AG08396 (cell line): ENCODE data around the gene PDLIM5.
A peak's percentile ranks its signal among the peaks of the same experiment; 100 is the strongest.
"Not testable (repeated sequence)": the region's sequence is repeated elsewhere in the genome, so short reads cannot be mapped to it uniquely, and the experiment has no call there.

Experiments
- DNase-seq: peaks from one replicate; pipeline ENCODE4 v3.0.0; 2012; ENCODE audit warnings: low spot score, mixed read lengths

Gene PDLIM5

DNA sequence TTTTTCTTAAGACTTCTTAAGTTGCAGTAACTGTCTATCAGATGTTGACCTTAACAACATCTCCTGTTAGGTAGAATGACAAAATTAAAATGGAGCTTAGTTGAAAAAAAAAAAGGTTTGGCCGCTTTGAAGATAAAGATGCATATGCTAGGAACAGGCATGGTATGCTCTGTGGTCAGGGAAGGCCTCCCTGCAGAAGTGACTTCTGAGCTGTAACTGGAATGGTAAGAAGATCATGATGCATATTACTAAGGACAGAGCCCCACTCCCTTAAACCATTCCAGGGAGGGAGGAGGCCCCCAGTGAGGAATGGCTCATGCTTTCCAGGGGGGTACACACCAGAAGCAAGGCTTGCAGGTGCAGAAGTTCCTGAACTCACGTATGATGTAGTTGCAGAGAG, 43.7 kb downstream of the PDLIM5 start:
- no peak for DNase-seq

DNA sequence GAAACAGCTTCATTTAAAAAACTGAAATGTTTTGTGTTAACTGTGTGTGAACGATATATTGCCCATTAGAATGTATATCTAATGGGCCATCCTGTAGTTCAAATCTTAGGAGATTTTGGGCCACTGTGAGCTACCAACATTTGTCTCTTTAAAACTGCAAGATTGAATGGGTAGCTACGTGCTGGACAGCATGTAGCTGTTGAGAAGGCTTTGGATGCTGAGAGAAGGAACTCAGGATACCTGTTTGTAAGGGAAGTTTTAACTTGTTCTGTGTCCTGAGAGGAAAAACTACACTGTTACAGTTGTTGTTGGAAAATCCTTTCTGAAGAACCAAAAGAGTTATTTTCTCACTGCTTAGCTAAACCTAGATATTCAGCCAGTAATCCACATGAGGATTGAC, 45.9 kb downstream of the PDLIM5 start:
- DNase-seq: no peak

DNA sequence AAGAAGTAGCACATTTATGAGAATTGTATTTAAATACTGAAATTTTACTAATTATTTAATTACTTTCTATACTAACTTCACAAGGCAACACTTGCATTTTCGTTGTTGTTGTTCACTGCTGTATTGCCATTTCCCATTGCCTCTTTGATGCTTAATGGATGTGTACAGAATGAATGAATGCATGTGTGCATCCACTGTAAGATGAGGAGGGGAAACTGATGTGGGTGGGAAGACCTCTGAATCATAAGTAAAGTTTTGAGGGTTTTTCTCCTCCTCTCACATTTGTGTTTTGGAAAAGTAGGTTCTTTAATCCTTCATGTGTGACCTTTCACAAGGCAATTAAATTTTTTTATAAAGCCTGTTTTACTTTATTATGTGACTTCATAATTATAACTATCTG, 46.8 kb downstream of the PDLIM5 start:
- DNase-seq: no peak

DNA sequence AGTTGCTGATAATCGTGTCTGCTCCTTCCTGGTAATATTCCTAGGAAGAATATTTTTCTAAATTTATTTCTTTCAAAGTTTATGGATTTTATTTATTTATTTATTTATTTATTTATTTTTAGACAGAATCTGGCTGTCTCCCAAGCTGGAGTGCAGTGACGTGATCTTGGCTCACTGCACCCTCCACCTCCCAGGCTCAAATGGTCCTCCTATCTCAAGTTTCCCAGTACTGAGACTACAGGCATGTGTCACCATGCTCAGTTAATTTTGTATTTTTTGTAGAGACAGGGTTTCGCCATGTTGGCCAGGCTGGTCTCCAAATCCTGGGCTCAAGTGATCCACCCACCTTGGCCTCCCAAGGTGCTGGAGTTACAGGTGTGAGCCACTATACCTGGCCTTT, 48.9 kb downstream of the PDLIM5 start:
- DNase-seq: no peak

DNA sequence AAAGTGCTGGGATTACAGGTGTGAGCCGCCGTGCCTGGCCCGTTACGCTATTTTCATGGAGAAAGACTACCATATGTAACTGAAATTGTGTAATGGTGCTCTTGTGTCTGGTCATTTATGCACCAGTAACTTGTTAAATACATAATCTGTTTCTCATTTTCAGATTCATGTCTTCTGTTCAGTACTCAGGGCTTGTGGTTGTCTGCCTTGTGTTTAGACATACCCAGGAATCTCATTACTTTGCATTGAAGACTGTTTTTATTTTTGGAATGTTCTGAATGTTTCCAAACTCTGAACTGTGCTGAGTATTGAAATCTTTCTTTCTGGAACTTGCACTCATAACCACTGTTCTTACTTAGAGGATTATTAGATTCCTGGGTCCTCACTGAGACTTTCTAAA, 52.8 kb downstream of the PDLIM5 start:
- peak; percentile 14 for DNase-seq

DNA sequence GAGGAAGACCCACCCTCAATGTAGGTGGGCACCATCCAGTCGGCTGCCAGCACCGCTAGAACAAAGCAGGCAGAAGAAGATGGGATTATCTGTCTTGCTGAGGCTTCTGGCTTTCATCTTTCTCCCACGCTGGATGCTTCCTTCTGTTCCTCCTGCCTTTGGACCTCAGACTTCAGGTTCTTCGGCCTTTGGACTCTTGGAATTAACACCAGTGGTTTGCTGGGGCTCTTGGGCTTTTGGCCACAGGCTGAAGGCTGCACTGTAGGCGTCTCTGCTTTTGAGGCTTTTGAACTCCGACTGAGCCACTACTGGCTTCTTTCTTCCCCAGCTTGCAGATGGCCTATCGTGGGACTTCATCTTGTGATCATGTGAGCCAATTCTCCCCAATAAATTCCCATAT, 55.1 kb downstream of the PDLIM5 start:
- DNase-seq: no peak

DNA sequence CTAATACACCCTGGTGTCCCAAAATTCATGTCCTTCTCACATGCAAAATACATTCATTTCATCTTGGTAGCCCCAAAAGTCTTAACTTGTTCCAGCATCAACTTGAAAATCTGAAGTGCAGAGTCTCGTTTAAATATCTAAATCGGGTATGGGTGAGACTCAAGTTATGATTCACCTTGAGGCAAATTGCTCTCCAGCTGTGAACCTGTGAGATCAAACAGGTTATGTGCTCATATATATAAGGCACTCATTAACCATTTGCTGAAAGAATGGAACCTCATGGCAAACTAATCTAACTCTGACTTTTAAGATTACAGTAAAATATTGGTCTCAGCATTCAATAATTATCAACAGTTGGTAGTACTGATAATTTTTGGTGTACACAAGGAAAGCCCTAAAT, 55.5 kb downstream of the PDLIM5 start:
- no peak for DNase-seq

DNA sequence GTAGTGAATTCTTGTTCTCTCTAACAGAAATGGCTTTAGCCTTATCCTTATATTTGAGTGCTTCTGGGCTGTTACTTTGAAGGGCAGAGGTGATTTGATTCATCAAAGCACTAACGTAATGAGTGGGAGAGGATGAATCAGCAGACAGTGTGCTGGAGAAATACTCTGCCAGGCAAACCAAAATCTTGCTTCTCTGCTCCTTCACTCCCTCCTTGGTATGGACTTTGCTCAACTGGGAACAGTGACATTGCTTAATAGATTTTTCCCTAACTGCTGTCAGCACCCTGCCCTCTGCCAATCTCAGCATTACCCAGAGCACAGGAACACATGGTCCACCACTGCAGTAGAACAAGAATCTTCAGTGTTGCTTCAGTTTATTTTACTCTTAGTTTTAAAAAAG, 56.0 kb downstream of the PDLIM5 start:
- DNase-seq: peak; percentile 40

DNA sequence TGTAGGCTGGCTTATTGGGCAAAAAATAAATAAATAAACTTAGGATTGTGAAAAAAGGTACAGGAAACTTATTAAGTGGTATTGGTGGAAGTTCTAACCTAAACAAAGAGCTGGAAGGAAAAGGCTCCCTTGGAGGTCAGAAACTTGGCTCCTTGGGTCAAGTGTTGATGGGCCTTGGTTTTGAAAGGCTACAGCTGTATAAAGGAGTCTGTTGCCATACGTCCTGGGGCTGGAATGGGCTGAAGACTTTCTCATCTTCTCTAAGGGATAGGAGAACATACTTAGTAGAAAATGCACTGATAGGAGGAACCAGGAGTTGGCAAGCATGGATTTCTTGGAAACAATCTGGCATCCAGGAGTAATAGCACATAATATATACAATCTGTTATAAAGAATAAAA, 56.6 kb downstream of the PDLIM5 start:
- no peak for DNase-seq

DNA sequence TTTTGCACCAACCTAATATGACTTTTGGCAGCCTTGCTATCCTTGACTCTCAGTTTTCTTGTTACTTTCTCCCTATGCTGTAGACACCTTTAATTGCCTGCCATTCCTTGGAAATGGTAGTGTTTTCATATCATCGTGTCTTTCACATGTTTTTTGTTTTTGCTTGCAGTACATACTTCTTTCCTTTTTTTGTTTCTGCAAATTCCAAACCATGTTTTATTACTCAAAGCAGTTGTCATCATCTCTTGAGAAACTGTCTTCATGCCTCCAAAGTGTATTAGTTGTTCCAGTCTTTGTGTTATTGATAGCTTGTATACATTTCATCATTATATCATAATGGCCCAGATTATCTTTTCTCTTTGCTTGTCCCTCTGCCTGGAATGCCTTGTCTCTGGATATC, 57.1 kb downstream of the PDLIM5 start:
- no peak for DNase-seq

DNA sequence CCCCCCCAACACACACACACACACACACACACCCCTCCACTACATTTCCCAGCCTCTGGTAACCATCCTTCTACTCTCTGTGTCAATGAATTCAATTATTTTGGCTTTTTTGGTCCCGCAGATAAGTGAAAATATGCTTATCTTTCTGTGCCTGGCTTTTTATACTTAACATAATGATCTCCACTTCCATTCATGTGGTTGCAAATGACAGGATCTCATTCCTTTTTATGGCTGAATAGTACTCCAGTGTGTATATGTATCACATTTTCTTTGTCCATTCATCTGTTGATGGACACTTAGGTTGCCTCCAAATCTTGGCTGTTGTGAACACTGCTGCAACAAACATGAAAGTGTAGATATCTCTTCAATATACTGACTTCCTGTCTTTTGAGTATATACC, 59.8 kb downstream of the PDLIM5 start:
- no peak for DNase-seq

DNA sequence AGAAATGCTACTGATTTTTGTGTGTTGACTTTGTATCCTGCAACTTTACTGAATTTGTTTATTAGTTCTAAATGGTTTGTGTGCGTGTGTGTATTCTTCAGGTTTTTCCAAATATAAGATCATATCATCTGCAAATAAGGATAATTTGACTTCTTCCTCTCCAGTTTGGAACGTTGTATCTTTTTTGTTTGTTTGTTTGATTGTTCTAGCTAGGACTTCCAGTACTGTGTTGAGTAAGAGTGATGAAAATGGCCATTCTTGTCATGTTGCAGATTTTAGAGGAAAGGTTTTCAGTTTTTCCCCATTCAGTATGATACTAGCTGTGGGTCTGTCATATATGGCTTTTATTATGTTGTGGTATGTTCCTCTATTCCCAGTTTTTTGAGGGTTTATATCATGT, 61.8 kb downstream of the PDLIM5 start:
- DNase-seq: not testable (repeated sequence)

DNA sequence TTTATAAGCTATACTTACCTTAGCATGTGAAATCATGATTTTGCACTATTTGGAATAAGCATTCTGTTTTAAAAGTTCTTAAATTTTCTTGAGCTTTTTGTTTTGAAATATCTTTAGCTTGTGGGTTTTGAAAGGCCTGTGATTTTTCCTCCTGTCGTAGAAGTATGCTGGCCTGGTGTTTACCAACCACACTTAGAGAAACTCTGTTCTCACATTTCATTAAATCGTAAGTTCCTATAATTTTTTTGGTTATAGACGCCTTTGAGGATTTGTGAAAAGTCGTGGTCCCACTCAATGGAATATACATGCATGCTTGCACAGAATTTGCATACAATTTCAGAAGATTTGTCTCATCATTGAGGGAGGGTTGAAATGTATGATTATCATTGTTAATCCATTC, 63.6 kb downstream of the PDLIM5 start:
- DNase-seq: no peak

DNA sequence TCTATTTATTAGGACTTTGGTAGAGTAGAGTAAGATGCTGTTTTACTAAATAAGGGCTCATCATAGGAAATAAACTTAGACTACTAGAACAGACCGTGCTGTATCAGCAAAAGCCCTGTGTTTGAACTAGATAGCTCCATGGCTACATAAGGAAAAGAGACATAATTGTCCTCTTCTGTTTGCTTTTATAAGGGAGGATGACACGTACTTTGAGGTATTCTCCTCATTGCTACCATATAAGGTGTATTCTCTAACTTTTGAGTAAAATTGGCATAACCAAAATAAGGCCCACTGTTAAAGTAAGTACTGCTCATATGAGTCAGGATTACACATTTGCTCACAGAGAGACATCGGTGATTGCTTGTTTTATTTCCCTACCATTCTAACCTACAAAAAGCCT, 64.3 kb downstream of the PDLIM5 start:
- peak; percentile 11 for DNase-seq

DNA sequence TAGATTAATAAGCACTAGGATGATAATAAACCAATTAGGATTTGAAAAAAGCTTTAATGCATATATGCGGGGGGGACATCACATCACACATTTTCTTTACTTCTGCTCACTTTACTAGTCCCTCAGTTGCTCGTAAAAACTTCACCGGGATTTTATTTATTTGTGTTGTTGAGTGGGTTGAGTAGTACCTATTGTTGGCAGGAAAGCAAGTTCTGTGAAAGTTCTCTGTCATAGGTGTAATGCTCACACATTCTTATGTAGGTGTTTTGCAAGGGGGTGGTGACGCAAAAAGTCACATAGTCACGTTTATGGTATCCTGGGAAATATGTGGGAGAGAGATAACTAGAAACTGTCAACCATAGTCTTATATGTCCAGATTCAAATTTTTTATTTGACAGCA, 65.3 kb downstream of the PDLIM5 start:
- DNase-seq: no peak

DNA sequence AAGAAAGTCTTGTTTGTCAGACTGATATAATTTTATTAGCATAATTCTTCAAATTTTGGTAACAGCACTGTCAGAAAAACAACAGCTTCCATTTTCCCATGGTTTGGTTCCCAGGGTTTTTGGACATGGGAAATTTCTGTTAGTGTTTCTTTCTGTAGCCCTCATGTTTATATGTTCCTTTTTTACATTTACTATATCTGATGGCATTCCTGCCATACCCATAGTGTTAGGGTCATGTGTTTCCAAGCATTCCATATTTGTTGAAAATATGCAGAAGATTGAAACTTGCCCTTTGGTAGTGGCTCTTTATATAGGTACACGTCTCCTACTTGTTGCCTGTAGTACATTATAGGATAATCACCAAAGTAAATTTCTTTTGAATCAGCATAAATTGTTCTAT, 65.8 kb downstream of the PDLIM5 start:
- no peak for DNase-seq

DNA sequence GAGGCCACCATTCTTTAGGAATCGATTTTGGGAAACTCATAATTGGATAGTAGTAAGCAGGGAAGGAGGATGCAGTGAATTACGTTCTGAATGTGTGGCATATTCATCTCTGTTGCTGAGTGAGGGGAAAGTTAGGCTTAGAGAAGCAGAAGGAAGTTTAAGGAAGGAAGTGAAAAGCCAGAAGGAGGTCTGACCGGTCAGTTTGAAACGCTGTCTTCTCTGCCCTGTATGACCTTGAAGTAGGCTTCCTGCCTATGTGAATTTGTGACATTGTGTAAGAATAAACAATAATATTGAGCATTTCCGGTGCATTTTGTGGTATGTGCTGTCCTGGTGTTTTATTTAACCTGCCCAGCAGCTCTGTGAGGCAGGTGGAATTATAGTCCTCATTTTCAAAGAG, 67.3 kb downstream of the PDLIM5 start:
- no peak for DNase-seq

DNA sequence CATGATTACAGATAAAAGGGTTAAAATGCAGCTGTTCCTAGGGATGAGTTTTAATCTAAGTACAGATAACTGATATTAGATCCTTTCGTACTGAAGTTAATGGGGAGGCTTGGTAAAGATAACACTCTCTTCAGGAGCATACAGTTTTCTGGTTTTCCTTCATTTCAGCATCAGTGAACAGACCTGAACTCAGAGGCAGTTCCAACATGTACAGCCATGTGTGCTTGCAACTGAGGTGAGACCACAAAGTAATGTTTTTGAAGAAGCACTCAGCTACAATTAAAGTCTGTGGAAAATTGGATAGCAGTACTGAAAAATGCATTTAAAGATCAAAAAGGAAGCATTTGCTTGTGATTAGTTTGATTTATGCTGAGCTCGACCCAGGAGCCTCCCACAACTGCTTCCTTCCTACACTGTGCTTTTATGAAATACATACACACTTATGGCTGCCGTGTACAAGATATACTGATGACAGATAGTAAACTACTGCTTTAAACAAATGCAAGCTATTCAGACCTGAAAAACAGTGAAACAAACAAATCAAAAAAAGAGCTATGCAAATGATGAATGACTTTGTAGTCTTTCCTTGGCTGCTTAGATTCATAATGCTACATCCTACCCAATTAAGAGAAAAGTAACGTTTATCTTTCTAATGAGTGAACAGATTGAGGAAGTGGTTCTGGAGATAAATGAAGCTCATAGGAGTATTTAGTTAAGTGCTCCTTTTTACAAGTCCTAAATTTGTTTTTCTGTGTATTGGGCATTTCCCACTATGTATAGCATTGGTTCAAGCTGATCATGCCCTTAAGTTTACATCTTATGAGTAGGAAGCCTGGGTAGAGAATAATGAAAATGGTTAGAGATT, 68.4 kb downstream of the PDLIM5 start:
- no peak for DNase-seq

DNA sequence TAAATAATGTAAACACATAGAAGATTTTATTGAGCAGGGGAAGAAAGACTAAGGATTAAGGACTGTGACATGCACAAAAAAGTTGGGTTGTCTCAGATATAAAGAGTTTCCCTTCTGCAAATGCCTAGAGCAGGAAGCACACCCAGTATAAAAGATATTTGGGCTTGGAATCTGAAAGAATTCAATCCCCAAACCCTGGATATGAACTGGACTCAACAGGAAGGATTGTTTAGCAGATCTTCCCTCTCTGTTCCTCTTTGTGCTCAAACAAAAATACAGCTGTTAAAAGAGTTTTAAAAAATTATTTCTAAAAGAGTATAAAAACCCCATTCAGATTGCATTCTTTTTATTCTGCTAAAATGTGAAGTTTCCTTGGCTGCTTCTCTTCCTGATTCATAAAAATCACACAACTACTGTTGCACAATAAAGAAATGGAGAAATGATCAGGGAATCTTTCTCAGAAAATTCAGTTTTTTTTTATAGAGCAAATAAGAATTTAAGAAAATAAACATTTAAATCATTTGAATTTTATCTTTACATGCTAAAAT, 71.4 kb downstream of the PDLIM5 start:
- no peak for DNase-seq

DNA sequence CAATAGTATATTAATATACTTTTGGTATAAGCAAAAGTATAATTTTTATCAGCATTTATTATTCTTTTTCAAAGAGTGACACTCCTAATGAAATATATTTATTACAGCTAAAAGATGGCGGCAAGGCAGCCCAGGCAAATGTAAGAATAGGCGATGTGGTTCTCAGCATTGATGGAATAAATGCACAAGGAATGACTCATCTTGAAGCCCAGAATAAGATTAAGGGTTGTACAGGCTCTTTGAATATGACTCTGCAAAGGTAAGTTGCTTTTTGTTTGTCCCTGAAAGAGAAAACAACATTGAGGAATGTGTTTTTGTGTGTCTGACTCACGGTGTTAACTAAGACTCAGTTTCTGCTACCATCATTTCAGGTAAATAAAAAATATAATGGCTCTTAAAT, 71.9 kb downstream of the PDLIM5 start:
- no peak for DNase-seq

DNA sequence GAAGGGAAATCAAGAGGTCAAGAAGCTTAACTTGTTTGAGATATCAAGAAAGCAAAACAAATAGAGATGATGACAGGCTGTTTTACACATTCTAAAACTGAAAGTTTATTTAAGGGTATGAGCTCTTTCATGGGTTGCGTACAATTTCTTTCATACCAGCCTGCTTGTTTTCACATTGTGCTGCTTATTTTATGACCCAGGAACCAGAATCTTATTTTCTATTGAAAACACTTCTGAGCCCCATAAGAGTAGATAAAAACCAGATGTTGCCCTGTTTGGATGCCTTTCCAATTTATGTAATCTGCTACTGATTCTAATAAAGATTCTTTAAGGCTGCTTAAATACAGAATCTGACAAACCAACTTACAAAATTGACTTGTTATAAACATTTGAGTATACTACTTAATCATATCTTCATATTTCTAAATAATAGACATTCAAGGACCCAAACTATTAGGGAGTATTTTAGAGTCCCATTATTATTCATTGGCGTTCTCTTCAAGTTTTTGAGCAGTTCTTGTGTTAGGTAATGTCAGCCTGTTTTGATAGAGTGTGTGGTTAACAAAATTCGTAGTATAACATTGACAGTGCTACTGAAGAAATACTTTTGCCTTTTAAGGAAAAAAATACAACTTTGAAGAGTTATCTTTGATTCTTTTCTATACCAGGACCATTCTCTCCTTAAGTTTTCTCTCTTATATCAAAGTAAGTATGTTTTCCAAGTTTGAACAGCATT, 74.4 kb downstream of the PDLIM5 start:
- DNase-seq: no peak

DNA sequence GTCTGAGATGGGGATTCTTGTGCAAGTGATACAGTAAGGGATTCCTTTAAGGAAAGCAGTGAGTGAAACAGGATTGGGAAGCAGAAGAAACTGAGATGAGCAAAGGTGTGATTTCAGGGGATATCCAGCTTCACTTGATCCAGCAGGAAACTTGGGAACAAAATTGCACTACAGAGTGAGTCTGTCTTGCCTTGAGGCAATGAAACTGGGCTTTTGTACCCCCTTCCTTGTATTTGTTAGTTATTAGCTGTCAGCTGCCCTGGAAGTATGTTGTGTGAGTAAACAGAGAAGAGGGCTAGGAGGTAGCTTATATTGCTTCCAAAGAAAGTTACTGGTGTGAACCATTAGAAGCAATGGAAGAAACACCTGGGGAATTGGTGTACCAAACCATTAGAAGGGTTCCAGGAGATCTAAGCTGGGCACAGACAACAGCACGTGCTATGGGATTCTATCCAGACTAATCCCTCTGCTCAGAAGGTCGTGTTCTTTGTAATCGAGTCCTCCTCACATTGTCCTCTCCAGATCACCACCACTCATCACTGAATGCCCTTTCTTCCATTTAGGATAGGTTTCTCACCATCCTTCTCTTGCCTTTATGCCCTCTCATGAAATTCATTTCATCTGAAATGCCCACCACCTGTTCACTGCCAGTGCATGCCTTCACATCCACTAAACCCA, 76.0 kb downstream of the PDLIM5 start:
- DNase-seq: no peak
